Psoas muscle (tissue), 8 donors: ENCODE measurements around the gene OXA1L. TPM values are rescaled to one million over a fixed set of nuclear protein-coding genes. Genes with fewer than 3 reads are reported as not detected.

Experiments used
- ATAC-seq, 4 donors: fragments of 200-7000 bp; cut with Tn5 transposase; one replicate each; pipeline ENCODE4 v1.9.1; 2020; ENCODE audit warnings: moderate library complexity in 3 of 4, mild to moderate bottlenecking in 2 of 4
- DNase-seq, 2 donors: peaks; one replicate each; pipeline ENCODE4 v3.0.0-alpha.2; 2020
- H3K27ac ChIP-seq: fragments of 200-600 bp; one replicate; pipeline ENCODE4 v1.8.0; 2022
- H3K27me3 ChIP-seq, 3 donors: fragments of 200-600 bp in 1 of 3; one replicate each; pipeline versions ENCODE4 v1.6.1 to v1.8.0; 2013 to 2022; ENCODE audit warnings: low read length in 2 of 3, mild to moderate bottlenecking in 2 of 3, moderate library complexity in 1 of 3; ENCODE audit not compliant: insufficient read depth in 3 of 3
- H3K36me3 ChIP-seq, 2 donors: fragments of 200-600 bp in 1 of 2; one replicate each; pipeline versions ENCODE4 v1.6.1 to v1.8.0; 2013 to 2022; ENCODE audit warnings: low read depth in 1 of 2, mild to moderate bottlenecking in 1 of 2, moderate library complexity in 1 of 2; ENCODE audit not compliant: insufficient read depth in 1 of 2
- H3K4me1 ChIP-seq: fragments of 200-600 bp; one replicate; pipeline ENCODE4 v1.8.0; 2022
- H3K4me3 ChIP-seq: fragments of 200-600 bp; one replicate; pipeline ENCODE4 v1.8.0; 2022; ENCODE audit warnings: mild to moderate bottlenecking
- H3K9me3 ChIP-seq: fragments of 200-600 bp; one replicate; pipeline ENCODE4 v1.8.0; 2022
- WGBS, 3 donors: extraction: QIAGEN DNeasy Blood & Tissue Kit; methylation state at CpG; one replicate each; pipeline versions ENCODE4 v1.1.6 to v1.1.7; 2013; 5-methylcytosine and 5-hydroxymethylcytosine counted together
- intact Hi-C, 2 donors: fragments of 100-400 bp; cut with DNase I; formaldehyde crosslinking; loops; one replicate each; pipeline versions ENCODE4 v1.11.0 to v1.14.2; 2022
- polyA plus RNA-seq, 3 donors: library from polyadenylated mRNA; stranded (reverse); fragments of 200-250 nt; gene quantifications; one replicate each; pipeline ENCODE4 v1.2.3, GENCODE V29; 2013
- total RNA-seq, 4 donors: library from RNA; stranded (reverse); fragmentation: NEBNext Ultra II Directional in 2 of 4; extraction: Animal tissue kit (Norgen Biotek cat#: 25700) in 2 of 4; gene quantifications; one replicate each; pipeline versions ENCODE4 v1.2.1 to v1.2.4, GENCODE V29; 2021 to 2023
- TF ChIP-seq, protein P1 (sequence below): fragments of 200-600 bp; IDR thresholded peaks from one replicate; pipeline ENCODE4 v1.8.0; 2022; ENCODE audit warnings: antibody characterized with exemption
- donor health status: healthy with polysubstance abuse.
- donor health status: DM: no; HTN: no; CAD: no; lungs with moderate emphysema.
- donor health status: Bipolar disorder and iron deficiency.
- donor health status: healthy.
- donor health status: DM: yes; HTN: yes; CAD: no.
- donor health status: DM: no; HTN: no; CAD: no.
- donor health status: DM: no; HTN: no; CAD: no.
- donor health status: DM: yes; HTN: yes; CAD: no.

OXA1L gene
- total and polyA plus RNA-seq, 7 donors, result 90.7 to 168 (median 137) TPM

DNA sequence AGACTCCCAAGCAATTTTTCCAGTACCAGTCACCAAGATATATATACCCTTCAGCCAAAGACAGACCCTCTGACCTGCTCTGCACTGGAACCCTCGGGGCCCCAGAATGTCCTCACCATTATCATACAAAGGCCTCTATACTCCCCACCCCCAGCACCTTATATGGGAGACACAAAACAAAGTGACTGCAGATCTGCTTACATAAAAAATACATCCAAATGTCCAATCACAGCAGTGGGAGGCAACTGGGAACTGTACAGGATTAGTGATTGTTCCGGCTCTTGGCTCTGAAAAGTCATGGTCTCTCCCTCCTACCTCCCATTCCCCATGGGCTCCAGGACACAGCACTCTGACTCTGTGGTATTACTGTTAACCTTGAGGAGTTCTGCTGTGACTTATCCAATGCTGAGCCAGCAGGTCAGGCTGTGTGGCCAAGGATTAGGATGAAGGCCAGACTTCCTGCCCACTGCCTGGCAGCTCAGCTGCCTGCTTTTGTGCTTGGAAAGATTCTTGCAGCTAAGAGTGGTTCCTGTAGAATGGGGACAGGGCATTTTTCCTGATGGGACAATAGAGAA lies 13.7 kb downstream of the OXA1L start:
- ATAC-seq (peak; percentile 43 to 57 (median 46)), DNase-seq (no peak)
- 47 to 66% (median 58%) methylated on average over 2 of the region's 2 CpGs for WGBS, 3 donors
- H3K4me1 ChIP-seq, result no peaks in the 10 kb centered on the region
- intact Hi-C loops, result no loop called here
- no peaks in the 10 kb centered on the region for H3K36me3 ChIP-seq
- H3K27ac ChIP-seq, result no peak overlapping the region
- TF ChIP-seq, protein P1, sequence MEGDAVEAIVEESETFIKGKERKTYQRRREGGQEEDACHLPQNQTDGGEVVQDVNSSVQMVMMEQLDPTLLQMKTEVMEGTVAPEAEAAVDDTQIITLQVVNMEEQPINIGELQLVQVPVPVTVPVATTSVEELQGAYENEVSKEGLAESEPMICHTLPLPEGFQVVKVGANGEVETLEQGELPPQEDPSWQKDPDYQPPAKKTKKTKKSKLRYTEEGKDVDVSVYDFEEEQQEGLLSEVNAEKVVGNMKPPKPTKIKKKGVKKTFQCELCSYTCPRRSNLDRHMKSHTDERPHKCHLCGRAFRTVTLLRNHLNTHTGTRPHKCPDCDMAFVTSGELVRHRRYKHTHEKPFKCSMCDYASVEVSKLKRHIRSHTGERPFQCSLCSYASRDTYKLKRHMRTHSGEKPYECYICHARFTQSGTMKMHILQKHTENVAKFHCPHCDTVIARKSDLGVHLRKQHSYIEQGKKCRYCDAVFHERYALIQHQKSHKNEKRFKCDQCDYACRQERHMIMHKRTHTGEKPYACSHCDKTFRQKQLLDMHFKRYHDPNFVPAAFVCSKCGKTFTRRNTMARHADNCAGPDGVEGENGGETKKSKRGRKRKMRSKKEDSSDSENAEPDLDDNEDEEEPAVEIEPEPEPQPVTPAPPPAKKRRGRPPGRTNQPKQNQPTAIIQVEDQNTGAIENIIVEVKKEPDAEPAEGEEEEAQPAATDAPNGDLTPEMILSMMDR, result no peak
- no peaks in the 10 kb centered on the region for H3K9me3 ChIP-seq
- H3K27me3 ChIP-seq, result no peaks in the 10 kb centered on the region
- H3K4me3 ChIP-seq, result no peak overlapping the region

DNA sequence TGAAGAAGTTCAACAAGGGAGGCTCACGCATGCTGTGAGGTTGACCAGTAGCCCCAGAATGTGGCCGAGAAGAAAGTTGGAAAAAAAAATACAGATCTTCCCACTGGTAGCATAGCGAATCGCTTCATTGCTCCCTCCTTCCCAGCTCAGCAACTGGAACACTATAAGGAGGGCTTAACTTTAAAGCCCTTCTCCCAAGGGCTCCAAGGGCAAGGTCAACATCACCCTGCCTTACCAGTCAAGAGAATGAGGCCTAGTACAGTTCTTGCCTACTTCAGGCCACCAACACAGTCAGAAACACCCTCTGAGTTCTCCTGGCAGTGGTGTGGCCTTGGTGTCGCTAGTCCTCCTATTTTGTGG lies 14.4 kb downstream of the OXA1L start:
- Histone ChIP-seq H3K27ac (no peak overlapping the region), H3K4me1 (no peaks in the 10 kb centered on the region), H3K4me3 (no peak overlapping the region), H3K27me3 (no peaks in the 10 kb centered on the region), H3K9me3 (no peaks in the 10 kb centered on the region), H3K36me3 (no peaks in the 10 kb centered on the region)
- TF ChIP-seq, protein P1, result no peak
- WGBS, 3 donors, result 87 to 88% (median 87%) methylated on average over 5 of the region's 5 CpGs
- ATAC-seq (no peak), DNase-seq (no peak)
- intact Hi-C loops, result no loop called here

DNA sequence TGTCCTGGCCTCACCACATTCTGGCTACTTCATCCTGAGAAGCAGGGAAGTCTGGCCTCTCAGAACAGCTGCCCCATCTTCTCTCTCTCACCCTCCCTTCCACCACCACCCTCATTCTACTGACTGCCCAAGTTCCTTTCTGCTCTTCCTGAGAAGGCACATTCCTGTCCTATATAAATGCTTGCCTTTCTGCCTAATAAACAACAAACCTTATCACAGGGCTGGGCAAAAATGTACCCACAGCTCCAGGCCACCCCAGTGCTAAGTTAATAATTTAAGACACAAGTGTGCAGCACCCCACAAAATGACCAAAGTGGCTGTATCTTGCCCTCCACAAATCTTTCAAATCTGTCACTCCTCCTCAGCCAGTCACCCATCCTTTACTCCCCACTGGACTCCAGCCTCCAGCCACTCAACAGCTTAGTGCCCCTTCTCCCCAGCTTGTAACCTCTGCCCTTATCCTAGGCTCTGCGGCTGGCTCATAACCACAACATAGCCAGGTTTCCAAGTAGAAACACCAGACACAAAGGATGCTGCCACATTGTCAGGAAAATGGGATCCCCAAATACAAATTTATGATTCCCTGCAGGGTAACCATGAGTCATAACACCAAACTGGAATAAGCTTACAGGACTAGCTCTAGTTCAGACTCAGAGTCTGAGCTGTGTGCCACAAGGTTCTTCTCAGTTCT lies 15.0 kb downstream of the OXA1L start:
- DNase-seq (no peak), ATAC-seq (no peak)
- TF ChIP-seq, protein P1, result no peak
- intact Hi-C loops, result no loop called here
- Histone ChIP-seq H3K36me3 (no peaks in the 10 kb centered on the region), H3K4me3 (no peak overlapping the region), H3K27ac (no peak overlapping the region), H3K4me1 (no peaks in the 10 kb centered on the region), H3K9me3 (no peaks in the 10 kb centered on the region), H3K27me3 (no peaks in the 10 kb centered on the region)
- 0 to 45% (median 0%) methylated on average over 1 of the region's 1 CpG for WGBS, 3 donors

DNA sequence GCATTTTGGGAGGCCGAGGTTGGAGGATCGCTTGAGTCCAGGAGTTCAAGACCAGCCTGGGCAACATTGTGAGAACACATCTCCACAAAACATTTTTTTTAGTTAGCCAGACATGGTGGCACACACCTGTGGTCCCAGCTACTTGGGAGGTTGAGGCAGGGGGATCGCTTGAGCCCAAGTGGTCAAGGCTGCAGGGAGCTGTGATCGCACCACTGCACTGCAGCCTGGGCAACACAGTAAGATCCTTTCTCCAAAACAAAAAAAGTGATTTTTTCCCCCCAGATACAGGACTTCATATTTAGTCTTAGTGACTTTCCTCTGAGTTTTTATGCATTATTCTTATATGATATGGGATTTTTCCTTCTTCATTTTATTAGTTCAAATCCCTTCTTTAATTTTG lies 20.2 kb downstream of the OXA1L start:
- WGBS, 3 donors, result 96% methylated on average over 4 of the region's 4 CpGs
- DNase-seq, result no peak

More for the DNA sequence above, 20.2 kb downstream of the OXA1L start:
- no peaks in the 10 kb centered on the region for H3K4me1 ChIP-seq
- intact Hi-C loops, result no loop called here
- ATAC-seq, result no peak
- no peaks in the 10 kb centered on the region for H3K27me3 ChIP-seq
- no peak overlapping the region for H3K4me3 ChIP-seq
- H3K9me3 ChIP-seq, result no peaks in the 10 kb centered on the region
- H3K27ac ChIP-seq, result no peak overlapping the region
- no peaks in the 10 kb centered on the region for H3K36me3 ChIP-seq
- TF ChIP-seq, protein P1, result no peak
